ENCODE measurements around the gene FMN1.
A peak's percentile ranks its signal among the peaks of the same experiment; 100 is the strongest.

The FMN1 gene, protein sequence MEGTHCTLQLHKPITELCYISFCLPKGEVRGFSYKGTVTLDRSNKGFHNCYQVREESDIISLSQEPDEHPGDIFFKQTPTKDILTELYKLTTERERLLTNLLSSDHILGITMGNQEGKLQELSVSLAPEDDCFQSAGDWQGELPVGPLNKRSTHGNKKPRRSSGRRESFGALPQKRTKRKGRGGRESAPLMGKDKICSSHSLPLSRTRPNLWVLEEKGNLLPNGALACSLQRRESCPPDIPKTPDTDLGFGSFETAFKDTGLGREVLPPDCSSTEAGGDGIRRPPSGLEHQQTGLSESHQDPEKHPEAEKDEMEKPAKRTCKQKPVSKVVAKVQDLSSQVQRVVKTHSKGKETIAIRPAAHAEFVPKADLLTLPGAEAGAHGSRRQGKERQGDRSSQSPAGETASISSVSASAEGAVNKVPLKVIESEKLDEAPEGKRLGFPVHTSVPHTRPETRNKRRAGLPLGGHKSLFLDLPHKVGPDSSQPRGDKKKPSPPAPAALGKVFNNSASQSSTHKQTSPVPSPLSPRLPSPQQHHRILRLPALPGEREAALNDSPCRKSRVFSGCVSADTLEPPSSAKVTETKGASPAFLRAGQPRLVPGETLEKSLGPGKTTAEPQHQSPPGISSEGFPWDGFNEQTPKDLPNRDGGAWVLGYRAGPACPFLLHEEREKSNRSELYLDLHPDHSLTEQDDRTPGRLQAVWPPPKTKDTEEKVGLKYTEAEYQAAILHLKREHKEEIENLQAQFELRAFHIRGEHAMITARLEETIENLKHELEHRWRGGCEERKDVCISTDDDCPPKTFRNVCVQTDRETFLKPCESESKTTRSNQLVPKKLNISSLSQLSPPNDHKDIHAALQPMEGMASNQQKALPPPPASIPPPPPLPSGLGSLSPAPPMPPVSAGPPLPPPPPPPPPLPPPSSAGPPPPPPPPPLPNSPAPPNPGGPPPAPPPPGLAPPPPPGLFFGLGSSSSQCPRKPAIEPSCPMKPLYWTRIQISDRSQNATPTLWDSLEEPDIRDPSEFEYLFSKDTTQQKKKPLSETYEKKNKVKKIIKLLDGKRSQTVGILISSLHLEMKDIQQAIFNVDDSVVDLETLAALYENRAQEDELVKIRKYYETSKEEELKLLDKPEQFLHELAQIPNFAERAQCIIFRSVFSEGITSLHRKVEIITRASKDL (N-terminal part only)

GRCh38 chr15:33194704-33195670 is at the start of gene FMN1:
TSS of gene FMN1 (minus strand) at chr15:33194714. CDS start at chr15:33154914, 39,800 bp downstream.
- H3K27ac ChIP-seq: no peak within 1 kb of the TSS
- CTCF ChIA-PET: interaction anchor here (0.6 kb wide), 1 partner anchor 18 kb away, joined by 3 read pairs; no protein-coding TSS in a partner anchor
- POLR2A ChIA-PET (ENCODE audit: low non-redundant PET): interaction anchor here (0.6 to 0.7 kb wide), 2 partner anchors 48 to 50 kb away, joined by 3 to 5 read pairs; no protein-coding TSS in a partner anchor
- TF ChIP-seq, protein P1, sequence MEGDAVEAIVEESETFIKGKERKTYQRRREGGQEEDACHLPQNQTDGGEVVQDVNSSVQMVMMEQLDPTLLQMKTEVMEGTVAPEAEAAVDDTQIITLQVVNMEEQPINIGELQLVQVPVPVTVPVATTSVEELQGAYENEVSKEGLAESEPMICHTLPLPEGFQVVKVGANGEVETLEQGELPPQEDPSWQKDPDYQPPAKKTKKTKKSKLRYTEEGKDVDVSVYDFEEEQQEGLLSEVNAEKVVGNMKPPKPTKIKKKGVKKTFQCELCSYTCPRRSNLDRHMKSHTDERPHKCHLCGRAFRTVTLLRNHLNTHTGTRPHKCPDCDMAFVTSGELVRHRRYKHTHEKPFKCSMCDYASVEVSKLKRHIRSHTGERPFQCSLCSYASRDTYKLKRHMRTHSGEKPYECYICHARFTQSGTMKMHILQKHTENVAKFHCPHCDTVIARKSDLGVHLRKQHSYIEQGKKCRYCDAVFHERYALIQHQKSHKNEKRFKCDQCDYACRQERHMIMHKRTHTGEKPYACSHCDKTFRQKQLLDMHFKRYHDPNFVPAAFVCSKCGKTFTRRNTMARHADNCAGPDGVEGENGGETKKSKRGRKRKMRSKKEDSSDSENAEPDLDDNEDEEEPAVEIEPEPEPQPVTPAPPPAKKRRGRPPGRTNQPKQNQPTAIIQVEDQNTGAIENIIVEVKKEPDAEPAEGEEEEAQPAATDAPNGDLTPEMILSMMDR (conservative IDR thresholded peaks at IDR 0.05; ENCODE audit: low read depth): no peak
- DNase-seq (ENCODE audit: low spot score): peak; percentile 98

- ChIA-PET POLR2A (ENCODE audit: low non-redundant PET) (no interaction called here), CTCF (interaction anchor here (0.5 to 1.5 kb wide), 5 partner anchors 15 to 1475 kb away, joined by 3 to 12 read pairs (median 4); no protein-coding TSS in a partner anchor)
- DNase-seq (ENCODE audit: low spot score): peak; percentile 61
- no peak overlapping the region for H3K27ac ChIP-seq
- TF ChIP-seq, protein P1 (conservative IDR thresholded peaks at IDR 0.05; ENCODE audit: low read depth): no peak
Observed at GRCh38 chr15:33243869-33244268, 49.4 kb upstream of the FMN1 start.

DNA sequence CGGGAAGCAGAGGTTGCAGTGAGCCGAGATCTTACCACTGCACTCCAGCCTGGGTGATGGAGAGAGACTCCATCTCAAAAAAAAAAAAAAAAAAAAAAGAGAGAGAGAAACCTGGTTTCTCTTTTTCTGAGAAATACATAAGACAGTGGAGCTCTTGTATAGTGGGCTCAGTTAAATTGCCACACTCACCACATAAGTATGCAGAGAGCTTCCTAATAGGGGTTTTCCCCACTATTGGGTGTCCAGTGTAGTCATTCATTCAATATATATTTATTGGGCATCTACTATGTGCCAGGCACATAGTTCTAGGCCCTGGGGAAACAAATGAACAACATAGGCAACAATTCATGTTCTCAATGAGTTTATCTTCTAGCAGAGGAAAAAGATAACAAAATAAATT is 48.9 kb upstream of the FMN1 start:
- CTCF ChIA-PET: interaction anchor here (0.5 to 1.5 kb wide), 5 partner anchors 16 to 1476 kb away, joined by 4 to 12 read pairs (median 4); no protein-coding TSS in a partner anchor
- no peak overlapping the region for H3K27ac ChIP-seq
- POLR2A ChIA-PET (ENCODE audit: low non-redundant PET): no interaction called here
- TF ChIP-seq, protein P1 (conservative IDR thresholded peaks at IDR 0.05; ENCODE audit: low read depth): no peak
- peak; percentile 43 for DNase-seq (ENCODE audit: low spot score)

DNA sequence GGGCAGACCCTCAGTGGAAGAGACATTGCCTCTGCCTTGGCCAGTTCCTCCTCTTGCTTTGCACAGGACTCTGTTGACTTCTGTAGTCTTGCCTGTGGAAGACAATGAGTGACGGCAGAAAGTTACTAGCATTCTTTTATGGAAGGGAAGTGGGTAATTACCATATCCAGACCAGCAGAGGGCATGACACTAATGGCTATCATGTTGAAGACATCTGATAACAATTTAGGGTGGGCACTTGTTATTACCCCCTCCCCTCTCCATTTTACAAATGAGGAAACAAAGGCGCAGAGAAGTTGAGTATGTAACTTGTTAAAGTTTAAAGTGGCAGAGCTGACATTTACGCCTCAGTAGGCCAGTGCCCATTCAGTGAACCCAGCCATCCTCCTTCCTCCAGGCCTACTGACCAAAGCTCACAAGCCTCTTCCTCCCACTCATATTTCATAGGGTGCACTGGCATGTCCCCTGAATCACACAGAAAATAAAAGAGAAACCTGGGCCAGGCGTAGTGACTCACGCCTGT is 48.2 kb upstream of the FMN1 start:
- no peak overlapping the region for H3K27ac ChIP-seq
- no peak for DNase-seq (ENCODE audit: low spot score)
- CTCF ChIA-PET: interaction anchor here (0.5 to 1.5 kb wide), 3 partner anchors 16 to 426 kb away, joined by 4 to 12 read pairs (median 4); no protein-coding TSS in a partner anchor
- POLR2A ChIA-PET (ENCODE audit: low non-redundant PET): no interaction called here
- TF ChIP-seq, protein P1 (conservative IDR thresholded peaks at IDR 0.05; ENCODE audit: low read depth): peak; percentile 35

DNA sequence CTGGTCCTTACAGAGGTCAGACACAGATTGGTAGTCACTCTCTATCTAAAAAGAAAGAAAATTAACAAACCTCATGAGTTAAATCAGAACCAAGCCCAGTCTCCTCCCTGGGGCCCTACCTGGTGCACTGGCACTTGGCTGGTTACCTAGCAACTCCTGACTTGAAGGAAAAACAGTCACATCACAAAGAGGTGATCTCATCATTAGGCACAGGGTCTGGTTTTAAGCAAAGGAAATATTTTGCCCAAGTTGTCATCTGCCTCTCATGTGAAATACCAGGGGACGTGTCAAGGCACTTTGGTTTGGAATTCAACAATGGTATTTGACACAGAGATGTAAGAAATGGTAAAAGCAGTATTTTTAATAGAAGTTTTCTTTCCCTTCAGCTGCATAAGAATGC is 47.7 kb upstream of the FMN1 start:
- POLR2A ChIA-PET (ENCODE audit: low non-redundant PET): no interaction called here
- TF ChIP-seq, protein P1 (conservative IDR thresholded peaks at IDR 0.05; ENCODE audit: low read depth): no peak
- peak; percentile 94 for DNase-seq (ENCODE audit: low spot score)
- CTCF ChIA-PET: no interaction called here
- no peak overlapping the region for H3K27ac ChIP-seq
